Colonic mucosa (tissue), 4 donors: ENCODE data around the gene PSMA5. TPM values are rescaled to one million over a fixed set of nuclear protein-coding genes. Genes with fewer than 3 reads are reported as not detected.
"Not testable (repeated sequence)": the region's sequence is repeated elsewhere in the genome, so short reads cannot be mapped to it uniquely, and the experiment has no call there.

Source experiments
- DNase-seq: peaks from one replicate; pipeline ENCODE4 v3.0.0-alpha.2; 2020
- H3K27ac ChIP-seq: fragments of 200-600 bp; one replicate; pipeline ENCODE4 v1.8.0; 2021
- H3K27me3 ChIP-seq: fragments of 200-600 bp; one replicate; pipeline ENCODE4 v1.8.0; 2021
- H3K36me3 ChIP-seq: fragments of 200-600 bp; one replicate; pipeline ENCODE4 v1.8.0; 2021
- H3K4me1 ChIP-seq: fragments of 200-600 bp; one replicate; pipeline ENCODE4 v1.8.0; 2021; ENCODE audit warnings: mild to moderate bottlenecking
- H3K4me3 ChIP-seq: fragments of 200-600 bp; one replicate; pipeline ENCODE4 v1.8.0; 2021
- H3K9ac ChIP-seq, 2 donors: one replicate each; pipeline ENCODE4 v1.7.0; 2013; ENCODE audit warnings: control low read depth in 2 of 2, low read depth in 2 of 2, low read length in 2 of 2
- H3K9me3 ChIP-seq: fragments of 200-600 bp; one replicate; pipeline ENCODE4 v1.8.0; 2021
- CTCF ChIP-seq: fragments of 200-600 bp; IDR thresholded peaks from one replicate; pipeline ENCODE4 v1.8.0; 2022; ENCODE audit warnings: antibody characterized with exemption, mild to moderate bottlenecking
- intact Hi-C: fragments of 100-400 bp; cut with DNase I; formaldehyde crosslinking; loops from one replicate; pipeline ENCODE4 v1.14.1; 2022
- total RNA-seq, 2 donors: library from RNA; stranded (reverse); fragmentation: NEBNext Ultra II Directional in 1 of 2; extraction: Animal tissue kit (Norgen Biotek cat#: 25700) in 1 of 2; gene quantifications; one replicate each; pipeline ENCODE4 v1.2.1, GENCODE V29; 2021
- donor health status: healthy.
- donor health status: DM: no; HTN: no; CAD: no.
- donor health status: DM: no; HTN: no; CAD: no.

PSMA5 gene
- total RNA-seq, 2 donors from 2014 or later: 93.9 to 163 TPM

GRCh38 chr1:109397581-109398342, 28.5 kb downstream of the PSMA5 start, which contains the start of gene SORT1:
TSS of gene SORT1 (minus strand) at chr1:109397918. CDS start at chr1:109397892, 26 bp downstream.
- peak; percentile 86 for DNase-seq
- Histone ChIP-seq H3K4me3 (peak within 1 kb of the TSS; percentile 49), H3K9ac (peak within 1 kb of the TSS; percentile 82 to 86), H3K36me3 (no peaks in the 10 kb centered on the region), H3K4me1 (peaks cover 9% of the 10 kb centered on the region), H3K27me3 (no peaks in the 10 kb centered on the region), H3K27ac (peak within 1 kb of the TSS; percentile 35), H3K9me3 (no peaks in the 10 kb centered on the region)
- no peak for TF ChIP-seq CTCF
- intact Hi-C loops: loop anchor here (5.0 kb wide), 1 partner anchor 115 kb away; the partner anchor contains the start of gene PSRC1

DNA sequence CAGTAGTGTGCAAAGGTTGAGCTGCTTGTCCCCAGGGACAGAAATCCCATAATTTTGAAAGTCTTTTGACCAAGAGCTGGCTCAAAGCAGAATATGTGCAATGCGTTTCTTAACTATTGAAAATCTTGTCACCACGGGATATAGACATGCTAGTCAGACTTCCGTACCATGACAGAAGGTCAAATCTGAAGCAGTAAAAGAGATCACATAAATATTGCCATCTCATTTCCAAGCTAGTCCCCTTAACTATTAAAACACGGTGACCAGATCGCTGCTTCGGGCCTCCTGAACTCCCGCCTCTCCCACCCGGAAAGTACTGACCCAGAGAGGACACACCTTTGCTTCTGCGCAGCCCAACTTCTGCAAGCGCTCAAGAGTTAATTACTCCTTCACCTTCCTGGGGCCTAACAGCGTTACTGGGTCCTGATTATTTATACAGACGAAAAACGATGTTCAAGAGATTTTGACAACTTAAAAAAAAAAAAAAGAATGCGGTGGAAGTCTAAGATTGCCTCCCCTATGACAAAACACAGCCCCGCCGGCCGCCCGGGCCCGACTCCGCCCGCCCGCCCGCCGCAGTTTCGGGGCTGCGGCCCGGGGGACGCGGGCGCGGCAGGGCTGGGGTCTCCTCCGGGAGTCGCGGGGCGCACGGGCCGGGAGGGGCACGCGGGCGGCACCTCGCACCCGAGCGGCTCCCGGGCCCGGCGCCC, 29.2 kb downstream of the PSMA5 start:
- peaks cover 9% of the 10 kb centered on the region for H3K4me1 ChIP-seq

GRCh38 chr1:109396513-109396839, 29.8 kb downstream of the PSMA5 start:
- intact Hi-C loops: loop anchor here (5.0 kb wide), 1 partner anchor 114 kb away; the partner anchor contains the start of gene PSRC1
- no peaks in the 10 kb centered on the region for H3K9me3 ChIP-seq
- peak overlapping the region; percentile 49 for H3K4me3 ChIP-seq
- TF ChIP-seq CTCF: no peak
- H3K27me3 ChIP-seq: no peaks in the 10 kb centered on the region
- peak overlapping the region in 1 of 2 donors; percentile 82 for H3K9ac ChIP-seq
- H3K27ac ChIP-seq: peak overlapping the region; percentile 35
- H3K36me3 ChIP-seq: no peaks in the 10 kb centered on the region
- H3K4me1 ChIP-seq: peaks cover 9% of the 10 kb centered on the region
- no peak for DNase-seq

More for the DNA sequence above, 29.2 kb downstream of the PSMA5 start:
- Histone ChIP-seq H3K36me3 (no peaks in the 10 kb centered on the region), H3K4me3 (peak overlapping the region; percentile 49), H3K9me3 (no peaks in the 10 kb centered on the region), H3K9ac (peak overlapping the region; percentile 82 to 86), H3K27me3 (no peaks in the 10 kb centered on the region), H3K27ac (peak overlapping the region; percentile 35)
- no peak for TF ChIP-seq CTCF
- DNase-seq: peak; percentile 60
- intact Hi-C loops: loop anchor here (5.0 kb wide), 1 partner anchor 115 kb away; the partner anchor contains the start of gene PSRC1

DNA sequence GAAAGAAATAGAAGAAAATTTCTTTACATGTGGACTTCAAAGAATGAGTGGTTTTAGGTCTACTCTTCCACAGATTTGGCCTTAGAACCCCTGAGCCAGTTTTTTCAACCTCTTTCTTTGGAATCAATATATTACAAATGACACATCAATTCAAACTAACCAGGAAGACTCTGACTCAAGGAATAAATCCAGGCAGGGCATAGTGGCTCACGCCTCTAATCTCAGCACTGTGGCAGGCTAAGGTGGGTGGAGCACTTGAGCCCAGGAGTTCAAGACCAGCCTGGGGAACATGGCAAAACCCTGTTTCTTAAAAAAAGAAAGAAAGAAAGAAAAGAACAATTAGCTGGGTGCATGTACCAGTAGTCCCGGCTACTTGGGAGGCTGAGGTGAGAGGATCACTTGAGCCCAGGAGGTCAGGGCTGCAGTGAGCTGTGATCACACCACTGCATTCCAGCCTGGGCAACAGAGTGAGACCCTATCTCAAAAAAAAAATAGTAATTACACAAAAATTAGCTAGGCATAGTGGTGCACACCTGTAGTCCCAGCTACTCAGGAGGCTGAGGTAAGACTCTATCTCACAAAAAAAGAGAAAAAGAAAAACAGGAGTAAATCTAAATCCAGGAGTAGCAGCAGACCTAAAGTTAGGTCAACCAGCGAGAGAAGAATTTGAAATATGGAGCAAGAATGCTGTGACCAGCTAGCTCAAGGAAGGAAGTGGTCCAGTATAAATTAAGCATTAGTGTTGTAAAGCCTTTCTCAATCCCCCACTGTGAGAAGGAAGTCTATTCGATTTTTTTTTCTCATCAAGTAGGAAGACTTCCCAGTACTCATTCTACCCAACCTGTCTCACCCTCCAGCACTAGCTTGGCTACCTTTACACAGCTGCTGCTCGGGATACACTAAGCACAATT, 30.4 kb downstream of the PSMA5 start:
- H3K9ac ChIP-seq: peak overlapping the region in 1 of 2 donors; percentile 82
- H3K4me1 ChIP-seq: peaks cover 9% of the 10 kb centered on the region
- no peaks in the 10 kb centered on the region for H3K9me3 ChIP-seq
- H3K36me3 ChIP-seq: no peaks in the 10 kb centered on the region
- H3K27ac ChIP-seq: peak overlapping the region; percentile 35
- DNase-seq: no peak
- no peak for TF ChIP-seq CTCF
- intact Hi-C loops: loop anchor here (5.0 kb wide), 1 partner anchor 114 kb away; the partner anchor contains the start of gene PSRC1
- H3K27me3 ChIP-seq: no peaks in the 10 kb centered on the region
- peak overlapping the region; percentile 49 for H3K4me3 ChIP-seq

DNA sequence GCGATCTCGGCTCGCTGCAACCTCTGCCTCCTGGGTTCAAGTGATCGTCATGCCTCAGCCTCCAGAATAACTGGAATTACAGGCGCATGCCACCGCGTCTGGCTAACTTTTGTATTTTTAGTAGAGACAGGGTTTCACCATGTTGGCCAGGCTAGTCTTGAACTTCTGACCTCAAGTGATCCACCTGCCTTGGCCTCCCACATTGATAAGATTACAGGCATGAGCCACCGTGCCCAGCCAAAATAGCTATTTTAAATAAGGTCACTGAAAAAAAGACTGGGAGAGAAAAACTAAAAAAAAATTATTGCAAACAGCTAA, 31.0 kb downstream of the PSMA5 start:
- H3K27me3 ChIP-seq, DNase-seq, H3K4me3 ChIP-seq, H3K4me1 ChIP-seq, H3K9me3 ChIP-seq, H3K9ac ChIP-seq, H3K36me3 ChIP-seq: not testable (repeated sequence)
- intact Hi-C loops: loop anchor here (5.0 kb wide), 1 partner anchor 113 kb away; the partner anchor contains the start of gene PSRC1
- peak overlapping the region; percentile 35 for H3K27ac ChIP-seq
